ENCODE measurements around the gene ASCL4. TPM values are rescaled to one million over a fixed set of nuclear protein-coding genes. Genes with fewer than 3 reads are reported as not detected.
A peak's percentile ranks its signal among the peaks of the same experiment; 100 is the strongest.

The ASCL4 gene
- total RNA-seq, 1 experiment from 2014 or later = not detected

- Mint-ChIP-seq H3K27me3 (ENCODE audit: low read depth) (no peaks in the 10 kb centered on the region), H3K4me3 (no peak overlapping the region), H3K4me1 (no peaks in the 10 kb centered on the region), H3K36me3 (peaks cover 43% of the 10 kb centered on the region), H3K9me3 (no peaks in the 10 kb centered on the region), H3K27ac (no peak overlapping the region)
- ATAC-seq (no peak), DNase-seq (ENCODE audit: low spot score) (no peak)
- CTCF ChIA-PET = interaction anchor here (1.2 kb wide), 1 partner anchor 136 kb away, joined by 4 read pairs; no protein-coding TSS in a partner anchor
- TF ChIP-seq GTF2I (CRISPR knock-in tag; conservative IDR thresholded peaks at IDR 0.05) (no peak), AR (CRISPR knock-in tag; IDR thresholded peaks at IDR 0.05) (no peak), FOXK1 (CRISPR knock-in tag; IDR thresholded peaks at IDR 0.05) (no peak), ZBTB43 (CRISPR knock-in tag; IDR thresholded peaks at IDR 0.05) (no peak), JUN (CRISPR knock-in tag; IDR thresholded peaks at IDR 0.05) (no peak), RELA (CRISPR knock-in tag; IDR thresholded peaks at IDR 0.05; ENCODE audit: borderline replicate concordance) (no peak)
- POLR2A ChIA-PET = interaction anchor here (0.5 to 0.6 kb wide), 2 partner anchors 91 to 645 kb away, joined by 4 to 5 read pairs; no protein-coding TSS in a partner anchor
Measured at GRCh38 chr12:107749083-107749482, 25.4 kb upstream of the ASCL4 start.

- Mint-ChIP-seq H3K4me1 (peaks cover 14% of the 10 kb centered on the region), H3K27ac (no peak overlapping the region), H3K4me3 (peak overlapping the region; percentile 88), H3K36me3 (peaks cover 16% of the 10 kb centered on the region), H3K9me3 (no peaks in the 10 kb centered on the region), H3K27me3 (ENCODE audit: low read depth) (peaks cover 16% of the 10 kb centered on the region)
- ATAC-seq (no peak), DNase-seq (ENCODE audit: low spot score) (no peak)
- CTCF ChIA-PET = interaction anchor here (0.6 to 2.1 kb wide), 3 partner anchors 114 to 152 kb away, joined by 3 to 10 read pairs (median 4); no protein-coding TSS in a partner anchor
- POLR2A ChIA-PET = no interaction called here
- no peak for TF ChIP-seq GABPB1 (CRISPR knock-in tag; IDR thresholded peaks at IDR 0.05)
- TF ChIP-seq ZNF512 (CRISPR knock-in tag; IDR thresholded peaks at IDR 0.05; ENCODE audit: borderline replicate concordance) = no peak
- no peak for TF ChIP-seq ERG (CRISPR knock-in tag; IDR thresholded peaks at IDR 0.05)
- no peak for TF ChIP-seq SMAD3 (CRISPR knock-in tag; IDR thresholded peaks at IDR 0.05; ENCODE audit: borderline replicate concordance)
- TF ChIP-seq ZNF121 (CRISPR knock-in tag; IDR thresholded peaks at IDR 0.05) = no peak
- TF ChIP-seq SOX15 (CRISPR knock-in tag; IDR thresholded peaks at IDR 0.05) = no peak
- TF ChIP-seq ZSCAN18 (CRISPR knock-in tag; IDR thresholded peaks at IDR 0.05) = no peak
- no peak for TF ChIP-seq RORB (CRISPR knock-in tag; IDR thresholded peaks at IDR 0.05)
- TF ChIP-seq ZNF317 (CRISPR knock-in tag; IDR thresholded peaks at IDR 0.05; ENCODE audit: borderline replicate concordance, low read depth) = no peak
- no peak for TF ChIP-seq EMX1 (CRISPR knock-in tag; IDR thresholded peaks at IDR 0.05)
- no peak for TF ChIP-seq CDX4 (CRISPR knock-in tag; IDR thresholded peaks at IDR 0.05; ENCODE audit: borderline replicate concordance)
- TF ChIP-seq GTF2I (CRISPR knock-in tag; conservative IDR thresholded peaks at IDR 0.05) = no peak
- no peak for TF ChIP-seq NR3C1 (CRISPR knock-in tag; conservative IDR thresholded peaks at IDR 0.05; ENCODE audit: low read depth)
- no peak for TF ChIP-seq IRF2 (CRISPR knock-in tag; IDR thresholded peaks at IDR 0.05; ENCODE audit: borderline replicate concordance, low read depth)
- TF ChIP-seq ATF3 (CRISPR knock-in tag; conservative IDR thresholded peaks at IDR 0.05) = no peak
- no peak for TF ChIP-seq ZNF416 (CRISPR knock-in tag; IDR thresholded peaks at IDR 0.05)
- TF ChIP-seq SP1 (CRISPR knock-in tag; conservative IDR thresholded peaks at IDR 0.05) = no peak
- no peak for TF ChIP-seq MXD4 (CRISPR knock-in tag; IDR thresholded peaks at IDR 0.05; ENCODE audit: borderline replicate concordance)
- TF ChIP-seq MLX (CRISPR knock-in tag; IDR thresholded peaks at IDR 0.05) = no peak
Measured at GRCh38 chr12:107759410-107759809, 15.1 kb upstream of the ASCL4 start.
